Left colon (tissue), 2 donors: Measurements from ENCODE around the gene GTF2I. TPM values are rescaled to one million over a fixed set of nuclear protein-coding genes. Genes with fewer than 3 reads are reported as not detected.
"Not testable (repeated sequence)": the region's sequence is repeated elsewhere in the genome, so short reads cannot be mapped to it uniquely, and the experiment has no call there.

Source experiments
- ATAC-seq: fragments of 200-7000 bp; cut with Tn5 transposase; one replicate; pipeline ENCODE4 v1.9.1; 2020; ENCODE audit warnings: mild to moderate bottlenecking, moderate library complexity
- DNase-seq, 2 donors: peaks; one replicate each; pipeline ENCODE4 v3.0.0-alpha.2; 2020
- intact Hi-C, 2 donors: fragments of 100-400 bp; cut with DNase I in 1 of 2; cut with micrococcal nuclease in 1 of 2; formaldehyde crosslinking; loops; one replicate each; pipeline versions ENCODE4 v1.11.2 to v1.14.0; 2022; cut with DNase I, micrococcal nuclease
- total RNA-seq, 2 donors: library from RNA; stranded (reverse); fragmentation: NEBNext Ultra II Directional; extraction: Animal tissue kit (Norgen Biotek cat#: 25700); gene quantifications; one replicate each; pipeline ENCODE4 v1.2.1, GENCODE V29; 2021
- donor health status: DM: no; HTN: no; CAD: no.
- donor health status: DM: yes; HTN: yes; CAD: no.

Gene GTF2I
- total RNA-seq, 2 donors from 2014 or later, result 126 to 129 TPM

GRCh38 chr7:74704419-74704818, 46.9 kb downstream of the GTF2I start:
- DNase-seq, intact Hi-C loops, ATAC-seq: not testable (repeated sequence)

DNA sequence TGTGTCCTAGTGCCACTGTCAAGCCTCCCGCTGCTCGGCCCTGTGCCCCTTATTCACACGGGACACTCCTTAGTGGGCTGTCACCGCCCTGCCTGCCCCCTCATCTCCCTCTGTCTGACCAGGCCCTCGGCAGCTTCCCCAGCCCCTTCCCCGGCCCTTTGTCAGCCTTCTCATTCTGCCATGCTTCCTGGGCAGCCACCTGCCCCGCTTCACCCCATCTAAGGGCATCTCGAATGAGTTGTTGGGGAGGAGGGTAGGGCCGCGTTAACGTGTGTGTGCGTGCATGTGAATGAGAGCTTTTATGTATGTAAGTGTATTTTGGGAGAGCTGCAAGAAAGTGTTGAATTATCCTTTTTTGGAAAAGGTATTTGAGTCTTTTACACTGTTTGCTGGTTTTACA, 49.7 kb downstream of the GTF2I start:
- ATAC-seq (no peak), DNase-seq (no peak)
- intact Hi-C loops, result no loop called here

DNA sequence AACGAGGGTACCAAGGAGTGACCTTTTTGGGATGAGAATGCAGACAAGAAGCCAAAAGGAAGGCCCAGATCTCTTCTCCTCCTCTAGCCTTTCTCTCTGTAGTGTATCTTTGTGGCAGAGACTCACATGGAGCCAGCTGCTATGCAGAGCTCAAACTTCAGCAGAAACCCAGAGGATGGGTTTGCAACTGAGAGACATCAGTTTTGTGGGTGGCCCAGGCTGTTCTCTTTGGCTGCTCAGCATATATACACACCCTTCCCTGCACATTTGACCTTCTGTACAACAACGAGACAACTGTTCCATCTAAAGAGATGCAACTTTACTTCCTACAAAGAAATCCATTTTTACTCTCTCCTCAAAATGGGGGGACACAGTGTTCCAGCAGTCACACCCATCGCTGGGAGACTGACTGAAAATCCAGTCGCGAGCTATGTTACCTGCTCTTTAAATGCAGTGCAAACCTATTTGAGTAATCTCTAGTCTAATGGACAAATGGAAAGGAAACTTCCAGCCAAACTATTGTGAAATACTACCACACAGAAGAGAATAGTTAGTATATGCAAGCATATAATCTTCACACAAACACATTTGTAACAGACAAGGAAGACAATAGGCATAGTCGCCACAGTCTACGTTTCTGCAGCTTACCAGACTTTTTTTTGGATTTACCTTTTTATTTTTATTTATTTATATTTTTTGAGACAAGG, 51.2 kb downstream of the GTF2I start:
- DNase-seq (no peak), ATAC-seq (no peak)
- intact Hi-C loops, result no loop called here

DNA sequence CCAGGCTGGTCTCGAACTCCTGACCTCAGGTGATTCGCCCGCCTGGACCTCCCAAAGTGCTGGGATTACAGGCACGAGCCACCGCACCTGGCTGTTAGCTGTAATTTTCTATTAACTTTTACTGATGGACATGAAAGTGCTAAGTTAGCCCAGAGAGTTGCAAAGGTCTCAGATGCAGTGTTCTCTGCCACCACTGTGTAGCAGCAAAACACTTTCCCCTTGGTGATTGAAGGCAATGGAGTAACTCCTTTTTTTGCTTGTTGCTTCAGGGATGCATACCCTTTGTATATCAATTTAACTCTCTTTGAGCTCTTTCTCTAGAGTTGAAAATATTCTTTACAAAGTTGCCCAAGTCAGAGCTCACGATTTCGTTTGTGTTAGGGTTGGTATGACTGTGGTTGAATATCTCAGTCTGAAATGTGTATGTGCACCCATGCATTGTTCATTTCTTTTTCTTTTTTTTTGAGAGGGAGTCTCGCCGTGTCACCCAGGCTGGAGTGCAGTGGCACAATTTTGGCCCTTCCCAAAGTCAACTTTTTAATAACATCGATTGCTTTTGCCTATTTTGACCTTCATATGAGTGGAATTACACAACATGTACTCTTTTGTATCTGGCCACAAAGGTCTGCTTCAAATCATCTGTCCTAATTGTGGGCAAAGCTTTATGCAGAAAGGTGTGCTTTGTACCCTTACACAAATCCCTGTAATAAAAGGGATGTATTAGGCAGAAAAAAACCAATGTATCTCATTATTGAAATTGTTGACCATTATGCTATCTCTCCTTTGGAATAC, 52.6 kb downstream of the GTF2I start:
- ATAC-seq (no peak), DNase-seq (no peak)
- intact Hi-C loops, result no loop called here

DNA sequence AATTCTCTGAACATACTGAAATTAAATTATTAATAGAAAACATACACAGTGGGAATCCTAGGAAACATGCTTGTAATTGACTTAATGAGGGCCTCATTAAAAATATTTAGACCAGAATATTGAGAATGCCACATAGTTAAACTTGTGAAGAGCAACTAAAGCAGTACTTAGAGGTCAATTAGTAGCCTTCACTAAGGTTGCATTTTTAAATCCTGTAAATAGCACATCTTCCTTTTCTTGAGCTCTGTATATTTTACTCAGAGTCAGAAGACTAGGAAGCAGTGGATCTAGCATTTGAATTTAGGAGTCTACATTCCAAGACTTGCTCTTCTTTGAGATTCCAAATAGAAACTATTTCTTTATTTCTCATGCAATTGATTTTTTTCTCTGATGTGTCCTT, 56.0 kb downstream of the GTF2I start:
- intact Hi-C loops, result no loop called here
- DNase-seq, result no peak
- no peak for ATAC-seq

DNA sequence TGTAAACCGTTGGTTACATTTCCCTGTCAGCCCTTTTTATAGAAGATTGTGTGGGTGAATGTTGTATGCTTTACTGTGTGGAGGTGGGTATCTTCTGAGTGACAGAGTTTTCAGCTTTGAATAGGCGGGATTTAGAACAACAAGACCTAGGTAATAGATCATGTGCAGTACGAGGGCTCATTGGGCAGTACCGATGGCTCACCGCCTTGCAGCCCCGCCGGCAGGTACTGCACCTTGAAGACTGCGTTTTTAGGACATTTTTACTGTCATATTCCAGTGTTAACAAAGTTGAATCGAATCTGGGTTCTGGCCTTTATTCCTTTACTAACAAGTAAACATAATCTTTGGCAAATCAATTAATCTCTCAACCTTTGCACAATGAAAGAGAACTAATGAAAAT, 60.4 kb downstream of the GTF2I start:
- no peak for ATAC-seq
- no peak for DNase-seq
- intact Hi-C loops, result no loop called here

DNA sequence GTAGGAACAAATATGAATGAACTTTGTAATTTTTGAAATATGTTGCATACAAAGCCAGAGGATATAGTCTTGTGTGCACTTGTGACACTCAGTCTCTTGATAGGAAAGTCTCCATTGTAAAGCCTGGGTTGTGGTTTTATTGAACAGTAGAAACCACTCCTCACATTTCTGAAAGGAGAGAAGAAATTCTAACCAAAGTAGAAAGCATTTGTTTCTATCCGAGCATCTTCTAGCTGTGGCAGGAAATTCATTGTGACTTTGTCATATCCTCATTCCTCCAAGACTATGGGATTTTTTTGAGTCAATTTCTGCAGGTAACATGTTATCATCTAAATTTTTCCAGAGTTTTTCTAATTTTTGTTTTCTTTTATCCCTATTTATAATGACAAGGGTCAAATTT, 60.8 kb downstream of the GTF2I start:
- intact Hi-C loops, result no loop called here
- DNase-seq (no peak), ATAC-seq (no peak)

GRCh38 chr7:74722153-74722552, 64.6 kb downstream of the GTF2I start:
- intact Hi-C loops, result no loop called here
- DNase-seq (no peak), ATAC-seq (no peak)

DNA sequence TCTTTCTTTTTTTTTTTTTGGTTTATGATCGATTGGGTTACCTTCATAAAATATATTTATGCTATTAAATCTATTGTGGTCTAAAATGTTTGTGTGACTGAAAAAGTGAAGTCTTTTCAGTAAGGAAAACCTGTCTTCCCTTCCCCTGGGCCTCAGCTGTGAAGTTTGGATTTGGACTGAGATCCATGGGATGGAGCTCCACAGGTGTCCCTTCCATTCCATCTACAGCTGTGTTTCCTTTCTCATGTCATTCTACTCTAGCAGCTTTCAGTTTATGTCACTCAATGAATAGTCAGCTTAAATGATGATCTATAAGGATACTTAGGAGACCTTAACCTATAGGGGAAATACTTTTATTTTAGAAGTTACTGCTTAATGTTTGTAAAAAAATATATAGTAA, 68.3 kb downstream of the GTF2I start:
- ATAC-seq (no peak), DNase-seq (no peak)
- intact Hi-C loops, result no loop called here

DNA sequence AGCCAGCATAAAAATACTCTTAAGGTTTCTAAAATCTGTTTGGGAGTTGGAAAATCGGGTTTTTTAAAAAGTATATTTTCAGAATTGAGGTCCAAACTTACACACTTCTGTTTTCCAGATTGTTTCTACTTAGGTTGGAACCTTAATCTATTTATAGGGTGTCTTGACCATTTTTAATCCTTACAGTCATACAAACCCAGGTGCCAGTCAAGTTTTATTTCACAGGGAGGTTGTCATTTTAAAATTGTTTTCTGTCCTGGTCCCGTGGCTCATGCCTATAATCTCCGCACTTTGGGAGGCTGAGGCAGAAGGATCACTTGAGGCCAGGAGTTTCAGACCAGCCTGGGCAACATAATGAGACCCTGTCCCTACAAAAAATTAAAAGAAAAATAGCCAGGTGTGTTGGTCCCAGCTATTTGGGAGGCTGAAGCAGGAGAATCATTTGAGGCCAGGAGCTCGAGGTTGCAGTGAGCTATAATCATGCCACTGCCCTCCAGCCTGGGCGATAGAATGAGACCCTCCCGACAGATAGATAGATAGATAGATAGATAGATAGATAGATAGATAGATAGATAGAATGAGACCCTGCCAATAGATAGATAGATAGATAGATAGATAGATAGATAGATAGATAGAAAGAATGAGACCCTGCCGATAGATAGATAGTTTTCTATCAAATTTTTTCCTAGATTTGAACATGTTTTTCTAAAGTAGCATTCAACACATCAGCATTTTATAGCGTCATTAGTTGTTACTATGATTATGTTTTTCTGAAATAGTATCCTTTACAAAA, 69.0 kb downstream of the GTF2I start:
- DNase-seq (no peak), ATAC-seq (no peak)
- intact Hi-C loops, result no loop called here

- ATAC-seq, DNase-seq, intact Hi-C loops: not testable (repeated sequence)
Measured at GRCh38 chr7:74728686-74729085, 71.2 kb downstream of the GTF2I start.

DNA sequence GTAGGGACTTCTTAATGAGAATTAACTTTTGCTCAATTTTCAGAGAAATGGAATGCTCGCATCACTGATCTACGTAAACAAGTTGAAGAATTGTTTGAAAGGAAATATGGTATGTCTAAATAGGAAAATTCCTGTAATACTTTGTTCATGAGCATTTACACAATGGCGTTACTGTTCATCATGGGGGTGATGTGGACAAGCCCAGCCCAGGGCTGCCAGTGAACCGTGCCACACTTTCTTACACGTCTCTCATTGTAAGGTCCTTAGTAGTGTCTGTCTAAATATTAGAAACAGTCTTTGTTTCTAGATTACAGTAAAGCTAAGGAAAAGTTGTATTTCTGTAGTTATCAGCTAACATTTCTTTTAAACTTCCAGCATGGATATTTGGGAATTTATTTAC, 72.7 kb downstream of the GTF2I start:
- DNase-seq, intact Hi-C loops, ATAC-seq: not testable (repeated sequence)

GRCh38 chr7:74739974-74740703, 82.6 kb downstream of the GTF2I start:
- DNase-seq, ATAC-seq, intact Hi-C loops: not testable (repeated sequence)

DNA sequence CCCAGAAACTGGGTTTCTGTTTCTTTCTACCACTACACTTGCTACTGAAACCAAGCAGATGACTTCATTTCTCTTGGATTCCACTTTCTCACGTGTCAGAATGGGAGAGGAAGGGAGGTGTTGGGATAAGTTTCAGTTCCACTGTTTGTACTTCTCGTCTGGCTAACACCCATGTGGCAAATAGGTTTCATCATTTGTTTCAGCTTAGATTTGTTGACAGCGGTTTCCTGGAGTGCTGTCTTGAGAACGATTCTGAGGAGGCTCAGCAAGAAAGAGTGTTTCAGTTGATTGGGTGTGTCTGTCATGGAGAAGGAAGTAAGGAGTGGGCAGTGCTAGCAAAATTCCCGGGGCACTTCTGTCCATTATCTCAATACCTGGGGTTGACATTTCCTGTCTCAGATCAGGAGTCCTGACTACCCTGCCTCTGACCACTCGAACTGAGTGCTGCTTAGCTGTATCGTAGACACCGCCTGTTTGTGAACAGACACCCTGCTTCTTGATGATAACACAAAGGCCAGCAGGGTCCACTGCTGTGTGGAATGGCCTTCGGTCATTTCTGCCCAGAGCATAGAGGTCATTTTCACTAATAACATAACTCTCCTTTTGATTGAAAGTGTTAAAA, 86.5 kb downstream of the GTF2I start:
- peak; percentile 53 for ATAC-seq
- DNase-seq, intact Hi-C loops: not testable (repeated sequence)

- DNase-seq, intact Hi-C loops, ATAC-seq: not testable (repeated sequence)
Measured at GRCh38 chr7:74753921-74754482, 96.5 kb downstream of the GTF2I start.

DNA sequence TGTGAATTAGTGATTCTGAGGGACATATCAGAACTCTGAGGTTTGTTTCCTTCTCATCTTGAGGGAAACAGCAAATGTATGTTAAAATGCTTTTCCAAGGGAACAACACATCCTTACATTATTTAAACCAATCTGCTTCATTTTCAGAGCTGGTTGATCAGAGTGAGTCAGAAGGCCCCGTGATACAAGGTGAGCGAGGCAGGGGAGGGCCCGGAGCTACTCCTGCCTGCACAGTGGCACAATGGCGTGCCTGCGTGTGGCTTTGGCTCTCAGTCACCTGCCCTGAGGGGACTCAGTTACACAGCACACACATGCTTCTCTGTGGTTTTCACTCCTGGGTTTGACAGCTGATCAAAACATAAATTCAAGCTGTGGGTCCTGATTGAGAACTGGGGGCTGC, 99.2 kb downstream of the GTF2I start:
- DNase-seq, ATAC-seq, intact Hi-C loops: not testable (repeated sequence)

DNA sequence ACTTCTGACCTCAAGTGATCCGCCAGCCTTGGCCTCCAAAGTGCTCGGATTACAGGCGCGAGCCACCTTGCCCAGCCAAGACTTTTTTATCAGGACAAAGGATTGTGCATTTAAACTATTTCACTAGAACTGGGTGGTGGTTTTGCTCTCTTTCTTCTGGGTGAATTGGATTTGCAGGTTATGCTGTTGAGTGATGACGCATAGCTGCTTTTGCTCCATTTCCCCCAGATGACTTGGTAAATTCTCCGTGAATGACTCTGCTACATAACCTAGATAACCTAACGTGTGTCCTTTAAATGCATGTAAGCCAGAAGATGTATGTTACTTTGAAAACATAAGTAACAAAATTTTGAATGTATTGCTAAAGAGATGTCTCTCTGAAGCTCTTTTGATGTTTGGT, 100.8 kb downstream of the GTF2I start:
- ATAC-seq, result not testable (repeated sequence)

DNA sequence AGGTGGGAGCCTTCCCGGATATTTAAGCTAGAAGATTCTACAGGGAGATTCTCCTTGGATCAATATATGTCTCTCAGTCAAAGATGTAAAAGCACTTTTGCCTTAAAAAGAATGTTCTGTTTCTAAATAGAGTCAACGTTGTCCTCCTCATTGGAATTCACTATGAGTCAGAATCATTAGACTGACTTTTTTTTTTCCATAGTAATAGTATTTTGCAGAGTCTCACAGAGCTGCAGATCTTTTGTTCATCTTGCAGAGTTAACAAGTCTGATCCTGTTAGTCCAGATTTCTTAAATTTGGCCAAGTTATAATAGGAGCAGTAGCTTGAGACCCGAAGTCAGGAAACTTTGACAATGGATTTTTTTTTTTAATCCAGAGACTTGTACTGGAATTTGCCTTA, 101.5 kb downstream of the GTF2I start:
- ATAC-seq, intact Hi-C loops: not testable (repeated sequence)

More for the DNA sequence above, 100.8 kb downstream of the GTF2I start:
- intact Hi-C loops, DNase-seq: not testable (repeated sequence)

More for the DNA sequence above, 101.5 kb downstream of the GTF2I start:
- DNase-seq, result not testable (repeated sequence)
